Parathyroid adenoma (tissue), 2 donors: ENCODE results near the gene PANK3.

Source experiments
- H2AFZ ChIP-seq: fragments of 300-600 bp; sonication (generic); one replicate; pipeline ENCODE4 v1.7.0; 2017; ENCODE audit warnings: antibody characterized with exemption, mild to moderate bottlenecking
- H3K27ac ChIP-seq: fragments of 300-600 bp; sonication (generic); one replicate; pipeline ENCODE4 v1.7.0; 2017
- H3K27me3 ChIP-seq: fragments of 300-600 bp; sonication (generic); one replicate; pipeline ENCODE4 v1.7.0; 2017; ENCODE audit warnings: low read length; ENCODE audit not compliant: control insufficient read depth, insufficient read depth
- H3K36me3 ChIP-seq: fragments of 300-600 bp; sonication (generic); one replicate; pipeline ENCODE4 v1.7.0; 2017; ENCODE audit warnings: low read length; ENCODE audit not compliant: control insufficient read depth, insufficient read depth
- H3K4me1 ChIP-seq: fragments of 300-600 bp; sonication (generic); one replicate; pipeline ENCODE4 v1.7.0; 2017; ENCODE audit warnings: control low read depth
- H3K4me2 ChIP-seq: fragments of 300-600 bp; sonication (generic); one replicate; pipeline ENCODE4 v1.7.0; 2017; ENCODE audit warnings: low read length
- H3K4me3 ChIP-seq: fragments of 300-600 bp; sonication (generic); one replicate; pipeline ENCODE4 v1.7.0; 2017; ENCODE audit warnings: low read depth, low read length
- H3K79me2 ChIP-seq: fragments of 300-600 bp; sonication (generic); one replicate; pipeline ENCODE4 v1.7.0; 2017; ENCODE audit warnings: control low read depth
- H3K9ac ChIP-seq: fragments of 300-600 bp; sonication (generic); one replicate; pipeline ENCODE4 v1.7.0; 2017; ENCODE audit warnings: mild to moderate bottlenecking
- H3K9me3 ChIP-seq: fragments of 300-600 bp; sonication (generic); one replicate; pipeline ENCODE4 v1.7.0; 2017; ENCODE audit warnings: low read length; ENCODE audit not compliant: control insufficient read depth
- CTCF ChIP-seq: fragments of 300-600 bp; sonication (generic); IDR thresholded peaks from one replicate; pipeline ENCODE4 v1.7.0; 2017; ENCODE audit warnings: antibody characterized with exemption, mild to moderate bottlenecking
- donor health status: primary hyperparathyroidism.

PANK3 gene

DNA sequence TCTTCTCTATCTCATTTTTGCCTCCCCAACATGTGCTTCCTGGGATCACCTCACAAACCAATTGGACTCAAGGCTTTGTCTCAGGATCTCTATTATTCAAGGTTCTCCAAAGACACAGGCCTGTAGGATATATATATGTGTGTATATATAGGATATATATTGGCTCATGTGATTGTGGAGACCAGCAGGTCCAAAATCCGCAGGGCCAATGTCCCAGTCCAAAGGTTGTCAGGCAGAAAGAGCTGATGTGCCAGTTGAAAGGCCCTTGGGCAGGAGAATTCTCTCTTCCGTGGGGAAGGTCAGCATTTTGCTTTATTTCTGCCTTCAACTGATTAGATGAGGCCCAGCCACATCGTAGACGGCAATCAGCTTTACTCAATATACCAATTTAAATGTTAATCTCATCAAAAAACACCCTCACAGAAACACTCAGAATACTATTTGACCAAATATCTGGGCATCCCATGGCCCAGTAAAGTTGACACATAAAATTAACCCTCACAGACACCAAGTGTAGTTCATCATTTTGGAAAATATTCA lies 51.3 kb downstream of the PANK3 start:
- H3K27me3 ChIP-seq: no peaks in the 10 kb centered on the region

DNA sequence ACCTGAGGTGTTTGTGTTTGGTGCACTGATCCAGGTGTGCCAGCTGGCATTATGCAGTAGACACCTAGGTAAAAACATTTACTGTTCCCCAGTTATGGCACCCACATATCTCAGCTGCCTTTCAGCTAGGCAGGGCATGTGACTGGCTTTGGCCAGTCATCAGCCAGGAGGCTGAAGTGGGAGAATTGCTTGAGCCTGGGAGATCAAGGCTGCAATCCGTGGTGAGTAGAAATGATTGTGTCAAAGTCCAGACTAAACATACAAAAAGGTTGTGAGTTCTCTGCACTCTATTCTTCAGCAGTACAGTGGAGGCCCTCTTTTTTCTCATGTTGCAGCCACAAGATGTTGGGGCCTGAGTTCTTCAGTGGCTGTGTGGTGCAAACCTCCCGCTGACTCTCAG lies 53.3 kb downstream of the PANK3 start:
- Histone ChIP-seq H3K4me3 (no peak overlapping the region), H3K4me2 (no peak overlapping the region), H3K9ac (no peak overlapping the region), H3K27me3 (no peaks in the 10 kb centered on the region), H3K4me1 (no peaks in the 10 kb centered on the region), H3K36me3 (no peaks in the 10 kb centered on the region), H3K27ac (no peak overlapping the region), H3K9me3 (no peaks in the 10 kb centered on the region), H2AFZ (no peak overlapping the region), H3K79me2 (no peaks in the 10 kb centered on the region)
- TF ChIP-seq CTCF: no peak

More for the DNA sequence above, 51.3 kb downstream of the PANK3 start:
- H3K9ac ChIP-seq: no peak overlapping the region
- H3K36me3 ChIP-seq: no peaks in the 10 kb centered on the region
- H3K4me1 ChIP-seq: peaks cover 3% of the 10 kb centered on the region
- no peaks in the 10 kb centered on the region for H3K79me2 ChIP-seq
- H3K9me3 ChIP-seq: no peaks in the 10 kb centered on the region
- H3K4me2 ChIP-seq: no peak overlapping the region
- no peak overlapping the region for H3K27ac ChIP-seq
- no peak overlapping the region for H2AFZ ChIP-seq
- no peak overlapping the region for H3K4me3 ChIP-seq
- no peak for TF ChIP-seq CTCF

GRCh38 chr5:168513861-168514428 lies 65.2 kb downstream of the PANK3 start:
- no peak for TF ChIP-seq CTCF
- no peaks in the 10 kb centered on the region for H3K27me3 ChIP-seq
- H3K4me3 ChIP-seq: no peak overlapping the region
- H3K79me2 ChIP-seq: no peaks in the 10 kb centered on the region
- H3K27ac ChIP-seq: no peak overlapping the region
- no peak overlapping the region for H2AFZ ChIP-seq
- no peak overlapping the region for H3K9ac ChIP-seq
- H3K4me2 ChIP-seq: no peak overlapping the region
- H3K36me3 ChIP-seq: peaks cover 3% of the 10 kb centered on the region
- no peaks in the 10 kb centered on the region for H3K4me1 ChIP-seq
- H3K9me3 ChIP-seq: peaks cover 2% of the 10 kb centered on the region

- H3K27me3 ChIP-seq: no peaks in the 10 kb centered on the region
- H3K9ac ChIP-seq: no peak overlapping the region
- no peak overlapping the region for H3K27ac ChIP-seq
- H3K4me1 ChIP-seq: no peaks in the 10 kb centered on the region
- H3K4me2 ChIP-seq: no peak overlapping the region
- TF ChIP-seq CTCF: no peak
- no peaks in the 10 kb centered on the region for H3K9me3 ChIP-seq
- H3K79me2 ChIP-seq: no peaks in the 10 kb centered on the region
- H2AFZ ChIP-seq: no peak overlapping the region
- H3K36me3 ChIP-seq: no peaks in the 10 kb centered on the region
- H3K4me3 ChIP-seq: no peak overlapping the region
Observed at GRCh38 chr5:168502563-168503237, 76.5 kb downstream of the PANK3 start.
